Upper lobe of right lung (tissue), 1 donor: ENCODE results near the gene QRFPR. TPM values are rescaled to one million over a fixed set of nuclear protein-coding genes. Genes with fewer than 3 reads are reported as not detected.
"Not testable (repeated sequence)": the region's sequence is repeated elsewhere in the genome, so short reads cannot be mapped to it uniquely, and the experiment has no call there.

Experiments
- ATAC-seq: fragments of 200-7000 bp; cut with Tn5 transposase; one replicate; pipeline ENCODE4 v1.9.1; 2020; ENCODE audit warnings: mild to moderate bottlenecking, moderate library complexity
- DNase-seq: peaks from one replicate; pipeline ENCODE4 v3.0.0-alpha.2; 2020
- H3K27ac ChIP-seq: fragments of 200-600 bp; one replicate; pipeline ENCODE4 v1.8.0; 2022
- H3K27me3 ChIP-seq: fragments of 200-600 bp; one replicate; pipeline ENCODE4 v1.8.0; 2022; ENCODE audit warnings: mild to moderate bottlenecking
- H3K36me3 ChIP-seq: fragments of 200-600 bp; one replicate; pipeline ENCODE4 v1.8.0; 2022
- H3K4me1 ChIP-seq: fragments of 200-600 bp; one replicate; pipeline ENCODE4 v1.8.0; 2022
- H3K4me3 ChIP-seq: fragments of 200-600 bp; one replicate; pipeline ENCODE4 v1.8.0; 2022; ENCODE audit warnings: mild to moderate bottlenecking
- H3K9me3 ChIP-seq: fragments of 200-600 bp; one replicate; pipeline ENCODE4 v1.8.0; 2022
- CTCF ChIP-seq: fragments of 200-600 bp; IDR thresholded peaks from one replicate; pipeline ENCODE4 v1.8.0; 2022; ENCODE audit warnings: antibody characterized with exemption
- intact Hi-C: fragments of 100-400 bp; cut with DNase I; formaldehyde crosslinking; loops from one replicate; pipeline ENCODE4 v1.11.0; 2022
- long read RNA-seq: library from polyadenylated mRNA; unstranded; transcript quantifications from one replicate; pipeline ENCODE4 v2.0.0, GENCODE V29; 2021
- total RNA-seq: library from RNA; stranded (reverse); fragmentation: NEBNext Ultra II Directional; extraction: Animal tissue kit (Norgen Biotek cat#: 25700); gene quantifications from one replicate; pipeline ENCODE4 v1.2.1, GENCODE V29; 2021
- donor health status: DM: no; HTN: yes; CAD: no; lungs with severe emphysema.

The QRFPR gene
- 0.32 TPM for total RNA-seq
- long read RNA-seq = 0 reads

GRCh38 chr4:121380776-121381462 lies at the start of gene QRFPR:
Gene QRFPR (minus strand): TSS chr4:121381018. CDS start chr4:121380647, 371 bp downstream.
- no peaks in the 10 kb centered on the region for H3K4me1 ChIP-seq
- no peaks in the 10 kb centered on the region for H3K9me3 ChIP-seq
- peak; percentile 31 for ATAC-seq
- DNase-seq = no peak
- no peak within 1 kb of the TSS for H3K27ac ChIP-seq
- H3K4me3 ChIP-seq = peak within 1 kb of the TSS; percentile 8
- peaks cover 75% of the 10 kb centered on the region for H3K27me3 ChIP-seq
- intact Hi-C loops = no loop called here
- H3K36me3 ChIP-seq = no peaks in the 10 kb centered on the region
- TF ChIP-seq CTCF = no peak

- H3K4me1 ChIP-seq = no peaks in the 10 kb centered on the region
- H3K27ac ChIP-seq = no peak overlapping the region
- ATAC-seq (no peak), DNase-seq (no peak)
- no peaks in the 10 kb centered on the region for H3K36me3 ChIP-seq
- H3K9me3 ChIP-seq = no peaks in the 10 kb centered on the region
- no peaks in the 10 kb centered on the region for H3K27me3 ChIP-seq
- no peak overlapping the region for H3K4me3 ChIP-seq
- intact Hi-C loops = no loop called here
- TF ChIP-seq CTCF = no peak
These were observed 47.9 kb upstream of the QRFPR start for GRCh38 chr4:121428721-121429120.

- intact Hi-C loops = no loop called here
- TF ChIP-seq CTCF = peak; percentile 41
- H3K27ac ChIP-seq = no peak overlapping the region
These were observed 40.8 kb upstream of the QRFPR start for GRCh38 chr4:121421594-121421993.

GRCh38 chr4:121411151-121411744 lies 30.4 kb upstream of the QRFPR start:
- no peak for TF ChIP-seq CTCF
- Histone ChIP-seq H3K27me3 (no peaks in the 10 kb centered on the region), H3K27ac (no peak overlapping the region), H3K4me3 (no peak overlapping the region), H3K9me3 (no peaks in the 10 kb centered on the region), H3K4me1 (no peaks in the 10 kb centered on the region), H3K36me3 (no peaks in the 10 kb centered on the region)
- intact Hi-C loops = no loop called here
- DNase-seq (no peak), ATAC-seq (no peak)

More at GRCh38 chr4:121421594-121421993, 40.8 kb upstream of the QRFPR start:
- Histone ChIP-seq H3K9me3 (no peaks in the 10 kb centered on the region), H3K4me1 (no peaks in the 10 kb centered on the region), H3K36me3 (no peaks in the 10 kb centered on the region), H3K4me3 (no peak overlapping the region), H3K27me3 (no peaks in the 10 kb centered on the region)
- DNase-seq (no peak), ATAC-seq (no peak)

- H3K9me3 ChIP-seq, DNase-seq, H3K4me1 ChIP-seq, H3K27me3 ChIP-seq, H3K36me3 ChIP-seq, intact Hi-C loops, H3K27ac ChIP-seq, ATAC-seq, H3K4me3 ChIP-seq: not testable (repeated sequence)
These were observed 27.7 kb upstream of the QRFPR start for GRCh38 chr4:121408567-121408966.

- intact Hi-C loops = no loop called here
- Histone ChIP-seq H3K4me1 (no peaks in the 10 kb centered on the region), H3K36me3 (no peaks in the 10 kb centered on the region), H3K4me3 (no peak overlapping the region), H3K27ac (no peak overlapping the region), H3K27me3 (no peaks in the 10 kb centered on the region), H3K9me3 (no peaks in the 10 kb centered on the region)
- ATAC-seq (no peak), DNase-seq (no peak)
- TF ChIP-seq CTCF = no peak
These were observed 19.8 kb upstream of the QRFPR start for GRCh38 chr4:121400632-121401031.
